ENCODE measurements around the gene RERE.

DNA sequence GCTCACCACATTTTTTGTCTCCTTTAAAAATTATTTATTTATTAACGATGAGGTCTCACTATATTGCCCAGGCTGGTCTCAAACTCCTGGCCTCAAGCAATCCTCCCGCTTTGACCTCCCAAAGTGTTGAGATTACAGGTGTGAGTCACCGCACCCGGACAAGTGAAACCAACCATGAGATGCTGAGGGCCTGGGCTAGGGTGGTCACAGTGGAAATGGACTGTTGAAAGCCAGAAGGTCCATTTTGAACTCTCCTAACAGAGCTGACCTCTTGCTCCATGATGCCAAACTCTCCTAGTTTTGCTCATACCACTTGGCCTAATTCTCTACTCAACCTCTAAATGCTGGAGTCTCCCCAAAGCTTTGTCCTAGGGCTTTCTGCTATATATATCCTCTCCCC, 390.4 kb downstream of the RERE start:
- no peak for TF ChIP-seq CTCF (IDR thresholded peaks at IDR 0.05)
- TF ChIP-seq POLR2A (IDR thresholded peaks at IDR 0.05): no peak
- no peak for TF ChIP-seq EP300 (IDR thresholded peaks at IDR 0.05)
